Measurements from ENCODE around the gene CCR9.

- peak in 1 of 3 donors; percentile 37 for TF ChIP-seq POLR2AphosphoS5 (IDR thresholded peaks at IDR 0.05)
- TF ChIP-seq CTCF (IDR thresholded peaks at IDR 0.05): no peak
- no peak for TF ChIP-seq EP300 (IDR thresholded peaks at IDR 0.05; ENCODE audit: low read depth)
Measured at GRCh38 chr3:45948311-45948781, 62.0 kb downstream of the CCR9 start.

Measured in transverse colon (tissue), 4 donors.